LNCaP clone FGC (cell line): ENCODE measurements around the gene KCNQ1.

Experiments
- DNase-seq: peaks from one replicate; pipeline ENCODE4 v3.0.0-alpha.2; 2011; ENCODE audit warnings: low read depth
- H3K4me3 ChIP-seq: 2 replicates; pipeline ENCODE4 v1.5.1; 2011; ENCODE audit warnings: mild to moderate bottlenecking, low read depth, low read length, control low read depth
- CTCF ChIP-seq: IDR thresholded peaks from 2 replicates; pipeline ENCODE4 v1.5.1; 2012; ENCODE audit warnings: mild to moderate bottlenecking; ENCODE audit not compliant: control insufficient read depth, insufficient read depth; ENCODE audit errors: extremely low read depth

Gene KCNQ1

DNA sequence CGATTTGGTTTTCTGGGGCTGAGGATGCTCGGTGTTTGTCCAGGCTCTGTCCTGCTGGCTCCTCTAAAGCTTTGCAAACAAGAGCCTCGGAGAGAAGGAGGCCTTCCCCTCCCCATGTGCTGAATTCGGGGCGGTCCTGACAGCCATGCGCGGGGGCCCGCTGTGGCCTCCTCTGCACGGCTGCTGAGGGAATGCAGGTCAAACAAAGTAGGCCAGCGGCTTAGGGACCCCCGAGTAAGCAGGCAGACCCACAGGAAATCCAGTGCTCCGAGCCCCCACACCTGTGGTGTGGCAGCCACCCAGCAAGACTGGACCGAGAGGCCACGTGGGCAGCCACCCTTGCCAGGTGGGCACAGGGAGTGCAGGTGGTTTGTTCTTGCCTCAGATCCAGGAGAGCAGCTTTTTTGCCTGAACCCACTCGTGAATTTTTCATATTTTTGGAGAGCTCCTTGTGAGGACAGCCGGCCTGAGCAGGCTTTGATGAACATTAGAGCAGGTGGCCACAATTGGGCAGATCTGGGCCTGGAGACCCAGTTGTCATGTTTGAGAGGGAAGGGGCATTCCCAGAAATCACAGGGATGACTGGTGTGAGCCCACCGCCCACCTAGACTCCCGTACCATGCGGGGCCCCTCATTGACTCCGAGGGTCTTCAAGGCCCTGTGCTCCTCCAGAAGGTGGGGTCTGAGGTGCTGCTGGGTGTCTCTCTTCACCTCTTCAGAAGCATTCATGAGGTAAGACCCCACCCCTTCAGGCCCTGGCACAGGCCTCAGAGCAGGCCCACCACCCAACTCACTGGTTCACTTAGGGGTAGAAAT lies 298.0 kb downstream of the KCNQ1 start:
- no peak for TF ChIP-seq CTCF
- no peak overlapping the region for H3K4me3 ChIP-seq
- no peak for DNase-seq

- no peak overlapping the region for H3K4me3 ChIP-seq
- no peak for TF ChIP-seq CTCF
- DNase-seq: no peak
Measured at GRCh38 chr11:2743427-2744110, 298.8 kb downstream of the KCNQ1 start.

GRCh38 chr11:2744166-2744565 lies 299.4 kb downstream of the KCNQ1 start:
- H3K4me3 ChIP-seq: no peak overlapping the region
- no peak for DNase-seq
- no peak for TF ChIP-seq CTCF

DNA sequence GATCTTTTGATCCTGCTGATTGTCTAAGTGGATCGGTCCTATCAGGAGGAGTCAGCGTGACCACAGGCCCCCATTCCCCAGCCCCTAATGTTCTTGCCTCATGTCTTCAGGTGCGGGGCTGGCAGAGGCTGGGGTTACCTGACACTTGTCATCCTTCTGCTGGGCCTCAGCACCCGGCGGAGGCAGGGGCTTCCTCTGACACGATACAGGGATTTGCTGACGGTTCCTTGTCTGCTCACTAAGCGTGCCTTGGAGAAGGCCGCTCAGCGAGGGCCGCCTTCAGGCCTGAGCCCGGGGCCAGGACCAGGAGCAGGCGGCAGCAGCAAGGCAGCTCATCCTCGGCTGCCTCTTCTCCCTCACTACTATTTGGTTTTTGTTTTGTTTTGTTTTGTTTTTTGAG lies 300.7 kb downstream of the KCNQ1 start:
- no peak for TF ChIP-seq CTCF
- H3K4me3 ChIP-seq: no peak overlapping the region
- DNase-seq: no peak

DNA sequence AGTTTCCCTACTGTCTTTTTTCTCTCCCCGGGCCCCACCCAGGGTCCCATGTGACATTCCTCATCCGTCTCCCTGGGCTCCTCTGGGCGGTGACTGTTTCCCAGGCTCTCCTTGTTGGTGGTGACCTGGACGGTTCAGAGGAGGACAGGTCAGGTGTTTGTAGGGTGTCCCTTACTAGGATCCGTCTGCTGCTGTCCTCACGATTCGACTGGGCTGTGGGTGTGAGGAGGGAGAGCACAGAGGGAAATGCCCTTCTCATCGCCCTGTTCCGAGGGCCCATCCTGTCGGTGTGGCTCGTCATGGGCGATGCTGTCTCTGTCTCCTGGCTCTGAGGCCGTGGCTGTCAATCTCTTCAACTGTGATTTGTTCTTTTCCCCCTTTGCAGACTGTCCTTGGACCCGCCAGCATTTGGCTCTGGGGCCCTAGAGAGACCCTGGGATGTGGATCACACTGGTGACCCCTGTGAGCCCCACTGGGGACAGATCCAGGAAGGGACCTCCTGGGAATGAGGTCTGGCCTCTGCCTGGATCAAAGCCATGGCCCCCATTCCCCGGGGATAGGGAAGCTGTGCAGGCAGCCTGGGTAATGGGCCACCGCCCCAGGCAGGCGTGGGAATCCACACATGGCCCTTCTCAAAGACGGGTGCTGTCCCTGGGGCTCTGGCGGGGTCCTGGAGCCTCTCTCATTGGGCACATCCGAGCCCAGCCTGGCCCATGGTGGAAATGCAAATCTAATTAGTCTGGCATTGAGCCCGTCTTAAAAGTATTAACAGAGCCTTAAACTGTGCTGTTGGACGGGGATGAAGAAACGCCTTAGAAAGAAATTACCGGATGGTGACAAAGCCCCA lies 301.8 kb downstream of the KCNQ1 start:
- H3K4me3 ChIP-seq: no peak overlapping the region
- no peak for DNase-seq
- TF ChIP-seq CTCF: no peak

GRCh38 chr11:2747248-2748027 lies 302.6 kb downstream of the KCNQ1 start:
- no peak for DNase-seq
- no peak for TF ChIP-seq CTCF
- H3K4me3 ChIP-seq: no peak overlapping the region
